PC-3 (cell line): ENCODE data around the gene CAPS2.

Experiments used
- EZH2 ChIP-seq: fragments of 300-600 bp; sonication (generic); IDR thresholded peaks from one replicate; pipeline ENCODE4 v1.6.1; 2017; ENCODE audit warnings: antibody characterized with exemption, mild to moderate bottlenecking, low read length; ENCODE audit not compliant: unreplicated experiment
- TF ChIP-seq, protein P1 (sequence below): fragments of 300-600 bp; sonication (generic); conservative IDR thresholded peaks from 2 replicates; pipeline ENCODE4 v1.5.1; 2017; ENCODE audit warnings: antibody characterized with exemption, low read depth, mild to moderate bottlenecking, low read length

DNA sequence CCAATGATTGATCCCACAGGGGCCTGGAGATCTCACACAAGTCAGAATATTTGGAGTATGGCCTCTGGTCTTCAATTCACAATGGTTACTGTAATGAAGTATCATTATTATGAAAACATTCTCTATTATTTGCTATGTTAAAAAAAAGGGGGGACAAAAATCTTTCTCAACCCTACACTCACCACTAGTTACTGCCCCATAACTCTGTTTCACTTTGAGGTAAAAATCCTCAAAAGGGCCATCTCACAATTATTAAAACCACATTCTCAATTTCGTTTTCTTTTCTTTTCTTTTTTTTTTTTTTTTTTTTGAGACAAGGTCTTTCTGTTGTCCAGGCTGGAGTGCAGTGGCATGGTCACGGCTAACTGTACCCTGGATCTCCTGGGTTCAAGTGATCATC lies 60.9 kb downstream of the CAPS2 start:
- TF ChIP-seq, protein P1, sequence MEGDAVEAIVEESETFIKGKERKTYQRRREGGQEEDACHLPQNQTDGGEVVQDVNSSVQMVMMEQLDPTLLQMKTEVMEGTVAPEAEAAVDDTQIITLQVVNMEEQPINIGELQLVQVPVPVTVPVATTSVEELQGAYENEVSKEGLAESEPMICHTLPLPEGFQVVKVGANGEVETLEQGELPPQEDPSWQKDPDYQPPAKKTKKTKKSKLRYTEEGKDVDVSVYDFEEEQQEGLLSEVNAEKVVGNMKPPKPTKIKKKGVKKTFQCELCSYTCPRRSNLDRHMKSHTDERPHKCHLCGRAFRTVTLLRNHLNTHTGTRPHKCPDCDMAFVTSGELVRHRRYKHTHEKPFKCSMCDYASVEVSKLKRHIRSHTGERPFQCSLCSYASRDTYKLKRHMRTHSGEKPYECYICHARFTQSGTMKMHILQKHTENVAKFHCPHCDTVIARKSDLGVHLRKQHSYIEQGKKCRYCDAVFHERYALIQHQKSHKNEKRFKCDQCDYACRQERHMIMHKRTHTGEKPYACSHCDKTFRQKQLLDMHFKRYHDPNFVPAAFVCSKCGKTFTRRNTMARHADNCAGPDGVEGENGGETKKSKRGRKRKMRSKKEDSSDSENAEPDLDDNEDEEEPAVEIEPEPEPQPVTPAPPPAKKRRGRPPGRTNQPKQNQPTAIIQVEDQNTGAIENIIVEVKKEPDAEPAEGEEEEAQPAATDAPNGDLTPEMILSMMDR, result no peak
- no peak for TF ChIP-seq EZH2
